Measurements from ENCODE around the gene QRFP. TPM values are rescaled to one million over a fixed set of nuclear protein-coding genes. Genes with fewer than 3 reads are reported as not detected.
A peak's percentile ranks its signal among the peaks of the same experiment; 100 is the strongest.

Gene QRFP
- total RNA-seq, 1 donor: not detected

GRCh38 chr9:130865921-130866320 is 30.7 kb downstream of the QRFP start:
- Histone ChIP-seq H3K4me2 (ENCODE audit: insufficient read depth, low read length) (no peak overlapping the region), H3K36me3 (ENCODE audit: insufficient read depth, low read length) (peaks cover 85% of the 10 kb centered on the region), H2AFZ (ENCODE audit: low read length) (no peak overlapping the region), H3K4me1 (ENCODE audit: insufficient read depth, low read length) (peaks cover 18% of the 10 kb centered on the region), H3K27ac (ENCODE audit: low read depth, low read length) (peak overlapping the region; percentile 45), H3K27me3 (ENCODE audit: insufficient read depth, low read length) (no peaks in the 10 kb centered on the region), H3K4me3 (ENCODE audit: insufficient read depth, low read length) (no peak overlapping the region), H4K20me1 (ENCODE audit: insufficient read depth, low read length) (peaks cover 55% of the 10 kb centered on the region), H3K79me2 (ENCODE audit: insufficient read depth, low read length) (peaks cover 99% of the 10 kb centered on the region), H3K9me3 (ENCODE audit: low read depth, low read length) (no peaks in the 10 kb centered on the region)
- DNase-seq (ENCODE audit: insufficient read length, low spot score, missing footprints): no peak
- no peak for TF ChIP-seq CTCF (IDR thresholded peaks at IDR 0.05; ENCODE audit: extremely low read depth, low read depth, low read length)

- peaks cover 42% of the 10 kb centered on the region for H4K20me1 ChIP-seq (ENCODE audit: insufficient read depth, low read length)
- H3K9me3 ChIP-seq (ENCODE audit: low read depth, low read length): no peaks in the 10 kb centered on the region
- peaks cover 78% of the 10 kb centered on the region for H3K36me3 ChIP-seq (ENCODE audit: insufficient read depth, low read length)
- no peak for DNase-seq (ENCODE audit: insufficient read length, low spot score, missing footprints)
- TF ChIP-seq CTCF (IDR thresholded peaks at IDR 0.05; ENCODE audit: extremely low read depth, low read depth, low read length): no peak
- no peak overlapping the region for H3K4me2 ChIP-seq (ENCODE audit: insufficient read depth, low read length)
- no peak overlapping the region for H3K4me3 ChIP-seq (ENCODE audit: insufficient read depth, low read length)
- H3K4me1 ChIP-seq (ENCODE audit: insufficient read depth, low read length): peaks cover 29% of the 10 kb centered on the region
- no peaks in the 10 kb centered on the region for H3K27me3 ChIP-seq (ENCODE audit: insufficient read depth, low read length)
- H3K27ac ChIP-seq (ENCODE audit: low read depth, low read length): peak overlapping the region; percentile 45
- H2AFZ ChIP-seq (ENCODE audit: low read length): no peak overlapping the region
- H3K79me2 ChIP-seq (ENCODE audit: insufficient read depth, low read length): peaks cover 95% of the 10 kb centered on the region
Observed at GRCh38 chr9:130864541-130864940, 32.1 kb downstream of the QRFP start.

GRCh38 chr9:130862747-130863146 is 33.9 kb downstream of the QRFP start:
- H3K27ac ChIP-seq (ENCODE audit: low read depth, low read length): peak overlapping the region; percentile 97
- no peak overlapping the region for H3K4me3 ChIP-seq (ENCODE audit: insufficient read depth, low read length)
- peaks cover 44% of the 10 kb centered on the region for H3K4me1 ChIP-seq (ENCODE audit: insufficient read depth, low read length)
- H3K27me3 ChIP-seq (ENCODE audit: insufficient read depth, low read length): no peaks in the 10 kb centered on the region
- H2AFZ ChIP-seq (ENCODE audit: low read length): no peak overlapping the region
- TF ChIP-seq CTCF (IDR thresholded peaks at IDR 0.05; ENCODE audit: extremely low read depth, low read depth, low read length): no peak
- no peaks in the 10 kb centered on the region for H3K9me3 ChIP-seq (ENCODE audit: low read depth, low read length)
- peaks cover 71% of the 10 kb centered on the region for H3K36me3 ChIP-seq (ENCODE audit: insufficient read depth, low read length)
- H4K20me1 ChIP-seq (ENCODE audit: insufficient read depth, low read length): peaks cover 28% of the 10 kb centered on the region
- DNase-seq (ENCODE audit: insufficient read length, low spot score, missing footprints): no peak
- H3K79me2 ChIP-seq (ENCODE audit: insufficient read depth, low read length): peaks cover 89% of the 10 kb centered on the region
- H3K4me2 ChIP-seq (ENCODE audit: insufficient read depth, low read length): no peak overlapping the region

GRCh38 chr9:130862217-130862616 is 34.4 kb downstream of the QRFP start:
- no peak overlapping the region for H2AFZ ChIP-seq (ENCODE audit: low read length)
- H3K79me2 ChIP-seq (ENCODE audit: insufficient read depth, low read length): peaks cover 89% of the 10 kb centered on the region
- H3K9me3 ChIP-seq (ENCODE audit: low read depth, low read length): no peaks in the 10 kb centered on the region
- H3K4me3 ChIP-seq (ENCODE audit: insufficient read depth, low read length): no peak overlapping the region
- peaks cover 28% of the 10 kb centered on the region for H4K20me1 ChIP-seq (ENCODE audit: insufficient read depth, low read length)
- H3K36me3 ChIP-seq (ENCODE audit: insufficient read depth, low read length): peaks cover 70% of the 10 kb centered on the region
- DNase-seq (ENCODE audit: insufficient read length, low spot score, missing footprints): no peak
- TF ChIP-seq CTCF (IDR thresholded peaks at IDR 0.05; ENCODE audit: extremely low read depth, low read depth, low read length): no peak
- H3K27ac ChIP-seq (ENCODE audit: low read depth, low read length): peak overlapping the region; percentile 97
- peaks cover 48% of the 10 kb centered on the region for H3K4me1 ChIP-seq (ENCODE audit: insufficient read depth, low read length)
- no peak overlapping the region for H3K4me2 ChIP-seq (ENCODE audit: insufficient read depth, low read length)
- no peaks in the 10 kb centered on the region for H3K27me3 ChIP-seq (ENCODE audit: insufficient read depth, low read length)

Data from osteoblast (primary cell).